ENCODE results near the gene SLC25A21.

The SLC25A21 gene

DNA sequence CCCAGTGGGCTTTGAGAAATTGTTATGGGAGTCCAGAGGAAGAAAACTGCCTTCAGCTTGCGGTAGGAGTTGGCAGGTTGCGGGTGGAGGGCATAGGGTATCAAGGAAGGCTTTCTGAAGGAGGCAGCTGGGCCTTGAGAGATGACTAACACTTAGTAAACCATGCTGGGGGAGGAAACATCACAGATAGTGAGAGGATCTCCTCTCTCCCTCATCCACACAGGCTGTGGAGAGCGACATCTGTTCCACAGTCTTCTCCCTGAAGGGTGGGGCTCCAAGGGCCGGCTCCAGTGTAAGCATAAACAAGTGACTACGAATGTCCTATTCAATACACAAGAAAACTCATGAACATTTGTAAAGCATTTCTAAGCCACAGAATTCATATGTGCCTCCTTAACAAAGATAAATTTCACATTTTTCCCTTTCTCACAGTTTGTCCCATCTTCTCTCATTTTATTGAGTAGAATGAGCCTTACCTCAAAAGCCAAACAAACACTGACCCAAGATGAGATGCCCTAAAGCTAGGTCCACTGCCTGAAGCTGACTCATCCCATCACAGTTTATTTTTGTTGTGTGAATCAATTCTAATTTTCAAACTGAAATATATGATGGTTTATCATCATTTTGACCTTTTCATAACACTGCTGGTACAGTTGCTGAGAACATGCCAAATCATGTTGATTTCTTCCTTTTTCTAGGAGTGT lies 227.9 kb downstream of the SLC25A21 start:
- Histone ChIP-seq H3K4me1 (ENCODE audit: control insufficient read depth, insufficient read depth, low read length, poor library complexity, severe bottlenecking) (no peaks in the 10 kb centered on the region), H3K9me3 (ENCODE audit: control insufficient read depth, low read length) (no peaks in the 10 kb centered on the region), H3K27ac (ENCODE audit: low read depth, low read length, severe bottlenecking) (no peak overlapping the region), H3K36me3 (ENCODE audit: control insufficient read depth, insufficient read depth, low read length) (no peaks in the 10 kb centered on the region), H3K4me3 (ENCODE audit: extremely low read depth, insufficient read depth, low read length, poor library complexity, severe bottlenecking) (no peak overlapping the region)
- 80 to 81% methylated on average over 3 to 4 of the region's 5 CpGs for WGBS, 2 experiments (ENCODE audit: insufficient coverage in 2 of 2)

DNA sequence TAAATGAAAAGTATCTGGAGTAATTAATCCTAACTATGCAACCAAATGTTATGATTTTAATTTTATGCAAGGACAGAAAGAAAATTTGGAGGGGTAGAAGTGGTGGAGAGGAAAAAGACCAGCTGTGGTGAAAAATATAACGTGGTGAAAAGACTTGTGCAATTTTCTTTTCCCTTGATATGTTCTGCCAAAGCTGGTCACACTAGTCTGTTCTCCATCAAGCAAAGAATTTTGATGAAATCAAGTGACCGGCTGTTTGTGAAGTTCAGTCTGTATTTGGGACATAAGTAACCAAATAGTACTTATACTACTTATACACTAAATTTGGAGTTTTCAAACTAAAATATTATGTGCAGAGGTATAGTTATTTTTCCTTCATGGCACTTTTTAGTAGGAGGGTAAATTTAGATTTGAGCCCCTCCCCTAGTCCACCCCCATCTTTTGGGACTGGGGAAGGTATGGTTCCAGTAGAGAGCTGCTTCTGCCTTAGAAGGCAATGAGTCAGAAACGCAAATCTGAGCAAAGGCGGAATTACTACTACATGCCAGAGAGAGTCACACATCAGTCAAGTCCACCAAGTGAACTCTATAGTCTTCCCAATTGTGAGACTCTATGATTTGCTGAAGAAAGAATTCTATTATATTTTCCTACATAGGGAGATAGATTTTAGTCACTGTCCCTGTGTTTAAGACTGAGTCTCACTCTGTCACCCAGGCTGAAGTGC lies 229.7 kb downstream of the SLC25A21 start:
- Histone ChIP-seq H3K4me1 (ENCODE audit: control insufficient read depth, insufficient read depth, low read length, poor library complexity, severe bottlenecking) (no peaks in the 10 kb centered on the region), H3K27ac (ENCODE audit: low read depth, low read length, severe bottlenecking) (no peak overlapping the region)
- WGBS, 2 experiments (ENCODE audit: insufficient coverage in 2 of 2): 80 to 100% methylated on average over 1 of the region's 4 CpGs

DNA sequence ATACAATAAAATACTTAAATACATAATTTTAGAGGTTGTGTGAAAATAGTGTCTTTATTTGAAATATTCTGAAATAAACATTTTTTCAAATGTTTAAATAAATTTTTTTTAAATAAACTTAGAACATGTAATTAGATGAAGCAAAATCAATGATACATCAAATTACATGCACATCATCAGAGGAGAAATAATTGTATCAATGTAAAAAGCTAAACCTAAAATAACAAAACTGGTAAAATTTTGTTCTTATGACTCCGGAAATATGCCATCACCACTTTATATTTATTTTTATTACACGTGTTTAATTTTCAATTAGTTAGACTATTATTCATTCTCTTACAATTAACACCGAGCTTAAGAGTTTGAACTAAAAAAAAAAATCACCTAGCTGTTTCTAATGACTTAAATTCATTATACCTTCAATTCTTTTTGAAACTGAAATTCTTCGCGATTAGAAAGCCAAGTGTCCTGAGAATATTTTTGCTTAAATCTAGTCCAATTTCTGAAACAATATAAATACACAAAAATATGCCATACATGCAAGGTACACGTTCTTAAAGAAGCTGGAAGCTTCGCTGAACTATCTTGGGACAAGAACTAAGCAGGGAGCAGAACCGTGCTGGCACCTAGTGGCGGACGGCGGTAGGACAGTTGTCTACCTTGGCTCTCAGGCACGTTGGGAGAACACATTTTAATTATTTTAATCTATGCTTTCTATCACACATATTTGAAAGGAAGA lies 230.5 kb downstream of the SLC25A21 start:
- H3K4me3 ChIP-seq (ENCODE audit: extremely low read depth, insufficient read depth, low read length, poor library complexity, severe bottlenecking): no peak overlapping the region
- no peak overlapping the region for H3K27ac ChIP-seq (ENCODE audit: low read depth, low read length, severe bottlenecking)
- 0 to 7% methylated on average over 2 to 4 of the region's 12 CpGs for WGBS, 2 experiments (ENCODE audit: insufficient coverage in 2 of 2)
- no peaks in the 10 kb centered on the region for H3K9me3 ChIP-seq (ENCODE audit: control insufficient read depth, low read length)
- peaks cover 2% of the 10 kb centered on the region for H3K4me1 ChIP-seq (ENCODE audit: control insufficient read depth, insufficient read depth, low read length, poor library complexity, severe bottlenecking)
- no peaks in the 10 kb centered on the region for H3K36me3 ChIP-seq (ENCODE audit: control insufficient read depth, insufficient read depth, low read length)

More for the DNA sequence above, 229.7 kb downstream of the SLC25A21 start:
- Histone ChIP-seq H3K4me3 (ENCODE audit: extremely low read depth, insufficient read depth, low read length, poor library complexity, severe bottlenecking) (no peak overlapping the region), H3K36me3 (ENCODE audit: control insufficient read depth, insufficient read depth, low read length) (no peaks in the 10 kb centered on the region), H3K9me3 (ENCODE audit: control insufficient read depth, low read length) (no peaks in the 10 kb centered on the region)

DNA sequence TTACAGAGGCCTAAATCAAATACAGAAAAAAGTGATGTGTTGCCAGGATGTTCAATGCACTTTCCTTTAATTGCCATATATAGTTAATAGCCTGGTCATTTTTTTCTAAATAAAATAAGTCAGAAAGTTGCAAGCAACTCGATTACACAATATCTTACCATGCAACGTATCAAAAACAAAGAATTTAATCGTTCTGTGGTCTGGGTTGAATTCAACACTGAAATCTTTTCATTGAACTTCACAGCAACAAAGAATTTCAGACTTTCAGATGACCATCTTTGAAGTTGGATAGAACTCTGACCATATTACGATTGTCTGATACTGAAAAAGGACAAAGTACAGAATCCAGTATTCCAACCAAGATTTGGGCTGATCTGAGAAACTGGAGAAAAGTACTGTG lies 231.9 kb downstream of the SLC25A21 start:
- WGBS, 2 experiments (ENCODE audit: insufficient coverage in 2 of 2): 83 to 90% methylated on average over 3 of the region's 4 CpGs

DNA sequence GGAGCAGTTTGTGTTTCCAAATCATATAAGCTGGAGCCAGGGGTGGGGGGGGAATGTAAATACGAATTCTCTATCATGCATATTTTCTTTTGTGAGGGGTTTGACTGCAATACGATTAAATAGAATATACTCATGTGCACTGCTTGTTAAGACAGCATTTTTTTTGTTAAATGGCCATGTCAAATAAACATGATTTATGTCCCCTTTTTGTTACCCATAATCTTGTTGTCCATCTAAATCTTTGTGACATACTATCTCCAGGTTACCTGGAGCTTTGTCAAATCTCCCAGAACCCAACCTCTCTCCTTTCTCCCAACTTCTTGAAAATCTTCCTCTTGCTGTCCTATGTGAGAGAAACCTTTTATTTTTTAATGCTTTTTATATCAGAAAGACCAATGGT lies 233.1 kb downstream of the SLC25A21 start:
- H3K27ac ChIP-seq (ENCODE audit: low read depth, low read length, severe bottlenecking): no peak overlapping the region
- no CpG with 5 or more reads among the region's 2 CpGs for WGBS, 2 experiments (ENCODE audit: insufficient coverage in 2 of 2)
- H3K4me3 ChIP-seq (ENCODE audit: extremely low read depth, insufficient read depth, low read length, poor library complexity, severe bottlenecking): no peak overlapping the region
- peaks cover 23% of the 10 kb centered on the region for H3K4me1 ChIP-seq (ENCODE audit: control insufficient read depth, insufficient read depth, low read length, poor library complexity, severe bottlenecking)
- H3K36me3 ChIP-seq (ENCODE audit: control insufficient read depth, insufficient read depth, low read length): no peaks in the 10 kb centered on the region
- no peaks in the 10 kb centered on the region for H3K9me3 ChIP-seq (ENCODE audit: control insufficient read depth, low read length)

More for the DNA sequence above, 231.9 kb downstream of the SLC25A21 start:
- peaks cover 17% of the 10 kb centered on the region for H3K4me1 ChIP-seq (ENCODE audit: control insufficient read depth, insufficient read depth, low read length, poor library complexity, severe bottlenecking)
- no peaks in the 10 kb centered on the region for H3K9me3 ChIP-seq (ENCODE audit: control insufficient read depth, low read length)
- H3K36me3 ChIP-seq (ENCODE audit: control insufficient read depth, insufficient read depth, low read length): no peaks in the 10 kb centered on the region
- H3K27ac ChIP-seq (ENCODE audit: low read depth, low read length, severe bottlenecking): no peak overlapping the region
- no peak overlapping the region for H3K4me3 ChIP-seq (ENCODE audit: extremely low read depth, insufficient read depth, low read length, poor library complexity, severe bottlenecking)

DNA sequence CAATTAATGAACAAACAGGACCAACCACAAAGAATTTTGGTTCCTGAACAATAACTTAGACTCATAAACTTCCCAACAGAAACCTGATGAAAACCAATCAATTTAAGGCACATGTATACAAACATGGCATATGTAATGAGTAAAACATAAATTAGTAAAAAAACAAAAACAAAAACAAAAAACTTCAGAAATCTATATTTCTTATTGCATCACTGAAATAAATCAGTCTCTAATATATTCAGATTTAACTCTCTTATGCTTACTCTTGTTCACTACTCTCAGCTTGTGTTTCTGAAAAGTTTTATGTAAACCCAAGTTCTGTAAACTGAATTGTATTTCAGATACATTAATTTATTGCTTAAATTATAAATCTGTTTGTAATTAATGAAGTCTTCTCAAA lies 233.7 kb downstream of the SLC25A21 start:
- Histone ChIP-seq H3K27ac (ENCODE audit: low read depth, low read length, severe bottlenecking) (no peak overlapping the region), H3K36me3 (ENCODE audit: control insufficient read depth, insufficient read depth, low read length) (no peaks in the 10 kb centered on the region), H3K4me3 (ENCODE audit: extremely low read depth, insufficient read depth, low read length, poor library complexity, severe bottlenecking) (no peak overlapping the region), H3K4me1 (ENCODE audit: control insufficient read depth, insufficient read depth, low read length, poor library complexity, severe bottlenecking) (peaks cover 26% of the 10 kb centered on the region), H3K9me3 (ENCODE audit: control insufficient read depth, low read length) (no peaks in the 10 kb centered on the region)

DNA sequence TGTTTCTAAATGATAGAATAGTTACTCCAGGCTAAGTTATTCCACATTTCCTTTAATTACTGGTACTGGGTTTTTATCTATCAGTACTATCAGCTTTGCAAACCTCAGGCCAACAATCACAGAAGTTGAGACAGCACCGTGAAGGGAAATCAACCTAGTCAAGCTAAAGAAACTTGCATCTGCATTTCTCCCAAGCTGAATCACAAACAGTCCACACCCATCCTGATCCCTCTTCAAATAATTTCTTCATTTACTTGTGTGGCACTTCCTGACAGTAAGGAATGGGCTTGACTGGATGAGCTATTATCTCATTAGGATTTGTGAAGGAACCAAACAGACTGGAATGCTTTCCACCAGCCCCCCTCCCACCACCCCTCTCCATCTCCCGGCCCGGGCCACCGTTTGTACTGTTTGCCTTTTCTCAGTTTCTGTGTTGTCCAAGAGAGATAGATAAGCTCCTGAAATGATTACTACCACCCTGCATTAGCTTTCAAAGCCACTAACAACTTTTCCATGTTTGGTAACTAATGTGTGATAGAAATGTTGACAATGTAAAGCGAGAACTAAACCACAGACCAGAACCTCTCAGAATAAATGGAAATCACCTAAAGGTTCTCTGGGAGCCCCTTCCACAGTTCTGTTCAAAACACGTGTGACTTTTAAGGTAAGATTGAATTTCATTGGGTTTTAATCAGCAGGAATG lies 236.3 kb downstream of the SLC25A21 start:
- peaks cover 32% of the 10 kb centered on the region for H3K4me1 ChIP-seq (ENCODE audit: control insufficient read depth, insufficient read depth, low read length, poor library complexity, severe bottlenecking)
- WGBS, 2 experiments (ENCODE audit: insufficient coverage in 2 of 2): 55 to 62% methylated on average over 1 to 2 of the region's 6 CpGs
- H3K27ac ChIP-seq (ENCODE audit: low read depth, low read length, severe bottlenecking): no peak overlapping the region
- H3K9me3 ChIP-seq (ENCODE audit: control insufficient read depth, low read length): no peaks in the 10 kb centered on the region
- H3K36me3 ChIP-seq (ENCODE audit: control insufficient read depth, insufficient read depth, low read length): no peaks in the 10 kb centered on the region
- no peak overlapping the region for H3K4me3 ChIP-seq (ENCODE audit: extremely low read depth, insufficient read depth, low read length, poor library complexity, severe bottlenecking)

DNA sequence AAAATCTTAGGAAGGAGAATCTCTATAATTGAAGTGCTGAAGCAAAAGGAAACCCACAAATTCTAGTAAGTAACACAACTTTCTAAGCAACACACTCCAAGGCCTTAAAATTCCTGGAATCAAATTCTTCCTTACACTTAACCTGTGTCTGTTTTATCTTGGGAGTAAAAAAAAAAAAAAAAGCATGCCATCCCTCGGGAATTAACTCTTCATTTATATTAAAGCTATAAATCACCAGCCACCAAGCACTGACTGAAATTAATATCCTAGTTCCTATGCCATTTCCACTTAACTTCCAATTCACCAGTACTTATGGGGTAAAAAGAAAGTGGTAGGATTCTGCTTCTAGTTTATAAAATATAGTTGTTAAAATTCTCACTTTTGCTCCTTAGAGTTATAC lies 238.1 kb downstream of the SLC25A21 start:
- H3K4me3 ChIP-seq (ENCODE audit: extremely low read depth, insufficient read depth, low read length, poor library complexity, severe bottlenecking): no peak overlapping the region
- H3K9me3 ChIP-seq (ENCODE audit: control insufficient read depth, low read length): no peaks in the 10 kb centered on the region
- peaks cover 32% of the 10 kb centered on the region for H3K4me1 ChIP-seq (ENCODE audit: control insufficient read depth, insufficient read depth, low read length, poor library complexity, severe bottlenecking)
- no peak overlapping the region for H3K27ac ChIP-seq (ENCODE audit: low read depth, low read length, severe bottlenecking)
- no CpG with 5 or more reads among the region's 1 CpG for WGBS, 2 experiments (ENCODE audit: insufficient coverage in 2 of 2)
- no peaks in the 10 kb centered on the region for H3K36me3 ChIP-seq (ENCODE audit: control insufficient read depth, insufficient read depth, low read length)

DNA sequence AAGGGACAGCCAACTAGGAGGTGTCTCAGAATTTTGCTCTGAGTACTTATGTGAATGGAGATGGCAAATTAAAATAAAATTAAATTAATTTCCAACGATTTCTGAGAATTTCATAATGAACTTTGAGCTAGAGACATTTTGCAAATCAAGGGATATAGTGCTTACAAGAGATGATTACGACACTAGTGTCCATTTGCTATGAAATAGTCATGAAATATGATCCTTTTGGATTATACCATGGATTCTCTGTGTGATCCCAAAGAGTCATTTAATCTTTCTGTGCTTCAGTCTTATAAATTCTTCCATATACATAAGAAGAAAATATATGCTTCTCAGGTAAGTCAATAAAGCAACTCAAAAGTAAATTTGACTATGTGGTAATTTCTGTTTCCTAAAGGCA lies 240.6 kb downstream of the SLC25A21 start:
- Histone ChIP-seq H3K9me3 (ENCODE audit: control insufficient read depth, low read length) (no peaks in the 10 kb centered on the region), H3K4me1 (ENCODE audit: control insufficient read depth, insufficient read depth, low read length, poor library complexity, severe bottlenecking) (peaks cover 28% of the 10 kb centered on the region), H3K36me3 (ENCODE audit: control insufficient read depth, insufficient read depth, low read length) (no peaks in the 10 kb centered on the region), H3K27ac (ENCODE audit: low read depth, low read length, severe bottlenecking) (no peak overlapping the region), H3K4me3 (ENCODE audit: extremely low read depth, insufficient read depth, low read length, poor library complexity, severe bottlenecking) (no peak overlapping the region)
- WGBS, 2 experiments (ENCODE audit: insufficient coverage in 2 of 2): 80 to 93% methylated on average over 1 to 2 of the region's 2 CpGs

DNA sequence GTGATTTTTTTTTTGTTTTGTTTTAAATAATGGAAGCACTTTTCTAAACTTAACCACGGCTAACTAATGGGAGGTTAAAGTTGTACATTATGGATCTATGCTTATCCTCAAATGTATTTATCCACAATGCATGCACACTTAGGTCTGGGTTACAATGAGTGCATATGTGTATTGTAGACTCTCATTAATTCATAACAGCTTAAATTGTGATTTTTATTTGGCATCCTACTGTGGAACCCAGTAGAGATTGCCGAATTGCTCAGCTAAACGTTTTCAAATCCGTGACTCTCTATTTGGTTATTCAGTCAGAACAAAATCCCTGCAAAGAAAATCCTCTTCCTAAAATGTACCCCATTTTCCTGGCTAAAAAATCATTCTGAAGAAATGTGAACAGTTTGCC lies 244.0 kb downstream of the SLC25A21 start:
- H3K9me3 ChIP-seq (ENCODE audit: control insufficient read depth, low read length): no peaks in the 10 kb centered on the region
- H3K4me1 ChIP-seq (ENCODE audit: control insufficient read depth, insufficient read depth, low read length, poor library complexity, severe bottlenecking): peaks cover 4% of the 10 kb centered on the region
- no peaks in the 10 kb centered on the region for H3K36me3 ChIP-seq (ENCODE audit: control insufficient read depth, insufficient read depth, low read length)
- H3K27ac ChIP-seq (ENCODE audit: low read depth, low read length, severe bottlenecking): no peak overlapping the region
- no peak overlapping the region for H3K4me3 ChIP-seq (ENCODE audit: extremely low read depth, insufficient read depth, low read length, poor library complexity, severe bottlenecking)
- 100% methylated on average over 1 of the region's 4 CpGs; no CpG with 5 or more reads in 1 of the 2 experiments for WGBS, 2 experiments (ENCODE audit: insufficient coverage in 2 of 2)
